Thyroid gland (tissue), 4 donors: ENCODE data around the gene LHFPL2.

Experiments used
- CTCF ChIP-seq, 6 experiments: fragments of 200-600 bp in 3 of 6; fragments of 450-650 bp in 3 of 6; sonication (generic) in 3 of 6; IDR thresholded peaks; one replicate each; pipeline ENCODE4 v1.5.1; 2016 to 2019; ENCODE audit warnings: antibody characterized with exemption in 6 of 6, mild to moderate bottlenecking in 2 of 6, inconsistent platforms in 1 of 6, moderate library complexity in 1 of 6
- POLR2A ChIP-seq, 2 donors: fragments of 450-650 bp; IDR thresholded peaks; one replicate each; pipeline ENCODE4 v1.6.1; 2017; ENCODE audit warnings: antibody characterized with exemption in 2 of 2, mild to moderate bottlenecking in 2 of 2, moderate library complexity in 1 of 2

DNA sequence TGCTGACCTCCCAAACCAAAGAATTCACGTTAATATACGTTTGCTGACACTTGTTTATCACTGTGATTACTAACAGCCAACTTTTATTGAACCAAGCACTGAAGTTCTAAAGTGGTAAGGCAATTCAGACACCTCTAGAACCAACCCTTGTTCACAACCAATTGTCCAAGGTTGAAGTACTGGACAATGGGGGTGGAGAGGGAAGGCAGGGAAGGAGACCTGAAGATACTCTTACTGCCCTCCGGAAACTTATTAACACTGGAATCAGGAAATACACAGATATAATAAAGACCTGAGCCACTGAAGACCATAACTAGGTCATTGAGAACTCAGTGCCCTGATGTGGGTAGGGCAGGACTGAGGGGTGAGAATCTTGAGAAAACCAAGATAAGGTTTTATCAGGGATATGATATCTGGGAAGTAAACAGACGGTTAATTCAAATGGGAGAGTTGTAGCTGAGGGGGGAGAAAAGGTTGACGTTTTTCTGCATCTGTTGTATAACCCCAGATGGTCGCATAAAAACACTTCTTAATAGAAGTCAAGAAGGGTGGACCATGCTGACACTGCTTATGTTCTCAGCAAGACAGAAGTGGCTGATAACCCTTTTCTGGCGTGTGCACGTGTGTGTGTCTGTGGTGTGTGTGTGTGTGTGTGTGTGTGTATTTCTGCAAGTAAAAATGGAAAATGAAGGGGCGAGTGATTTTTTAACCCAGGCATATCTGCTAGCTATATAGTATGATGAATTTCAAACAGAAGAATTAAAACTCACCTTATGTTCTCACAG lies 125.9 kb downstream of the LHFPL2 start:
- TF ChIP-seq POLR2A (IDR thresholded peaks at IDR 0.05): no peak
- TF ChIP-seq CTCF (IDR thresholded peaks at IDR 0.05): no peak
